CD4-positive, alpha-beta T cell (primary cell): ENCODE results near the gene CLDN20. TPM values are rescaled to one million over a fixed set of nuclear protein-coding genes. Genes with fewer than 3 reads are reported as not detected.

Experiments
- ATAC-seq: fragments of 200-7000 bp; cut with Tn5 transposase; one replicate; pipeline ENCODE4 v1.10.0; 2022; ENCODE audit warnings: mild to moderate bottlenecking; ENCODE audit not compliant: poor library complexity
- CTCF ChIA-PET: fragments of 350-600 bp; sonication (Branson Sonifier 250); formaldehyde crosslinking; loops from one replicate; lab custom pipeline; 2021; ENCODE audit warnings: antibody characterized with exemption, inconsistent platforms; lab: Charles Lee
- POLR2A ChIA-PET: fragments of 350-600 bp; sonication (Branson Sonifier 250); formaldehyde crosslinking; loops from one replicate; lab custom pipeline; 2021; ENCODE audit warnings: antibody characterized with exemption, inconsistent platforms; lab: Charles Lee
- DNase-seq, 14 experiments: peaks; one replicate each; pipeline ENCODE4 v3.0.0-alpha.2; 2013 to 2020; ENCODE audit warnings: mixed read lengths in 2 of 14
- H3K27ac ChIP-seq, 2 donors: one replicate each; pipeline versions ENCODE4 v1.5.1 to v1.7.0; 2013; ENCODE audit warnings: low read length in 2 of 2, low read depth in 1 of 2, mild to moderate bottlenecking in 1 of 2
- H3K27me3 ChIP-seq, 2 experiments: 1 replicate in 1 of 2; 2 replicates in 1 of 2; pipeline versions ENCODE4 v1.6.1 to v1.7.0; 2013; ENCODE audit warnings: low read length in 2 of 2, control low read depth in 1 of 2, mild to moderate bottlenecking in 1 of 2, moderate library complexity in 1 of 2; ENCODE audit not compliant: insufficient read depth in 2 of 2, control insufficient read depth in 1 of 2
- H3K36me3 ChIP-seq: one replicate; pipeline ENCODE4 v1.6.1; 2013; ENCODE audit warnings: low read length, control low read depth; ENCODE audit not compliant: insufficient read depth
- H3K4me1 ChIP-seq: one replicate; pipeline ENCODE4 v1.6.1; 2013; ENCODE audit warnings: low read length, control low read depth; ENCODE audit not compliant: insufficient read depth
- H3K4me3 ChIP-seq: one replicate; pipeline ENCODE4 v1.5.1; 2013; ENCODE audit warnings: mild to moderate bottlenecking, low read length, moderate library complexity
- H3K9me3 ChIP-seq, 2 experiments: 1 replicate in 1 of 2; 2 replicates in 1 of 2; pipeline versions ENCODE4 v1.6.1 to v1.7.0; 2013; ENCODE audit warnings: low read length in 2 of 2, mild to moderate bottlenecking in 2 of 2, control low read depth in 1 of 2, moderate library complexity in 1 of 2; ENCODE audit not compliant: control insufficient read depth in 1 of 2, insufficient read depth in 1 of 2
- H3K27ac Mint-ChIP-seq: one replicate; pipeline ENCODE4 v1.8.0; 2020; ENCODE audit warnings: mixed read lengths
- H3K27me3 Mint-ChIP-seq: one replicate; pipeline ENCODE4 v1.8.0; 2021; ENCODE audit warnings: mixed read lengths
- H3K36me3 Mint-ChIP-seq: one replicate; pipeline ENCODE4 v1.8.0; 2021; ENCODE audit warnings: low read depth, mixed read lengths
- H3K4me1 Mint-ChIP-seq: one replicate; pipeline ENCODE4 v1.8.0; 2021; ENCODE audit warnings: low read depth, mixed read lengths
- H3K4me3 Mint-ChIP-seq: one replicate; pipeline ENCODE4 v1.8.0; 2020; ENCODE audit warnings: mild to moderate bottlenecking, mixed read lengths
- H3K9me3 Mint-ChIP-seq: one replicate; pipeline ENCODE4 v1.8.0; 2020; ENCODE audit warnings: mixed read lengths
- intact Hi-C, 2 experiments: fragments of 100-400 bp; cut with DNase I in 1 of 2; cut with micrococcal nuclease in 1 of 2; formaldehyde crosslinking; loops; one replicate each; pipeline versions ENCODE4 v1.15.1 to v1.9.0; 2023 to 2025; cut with DNase I, micrococcal nuclease
- total RNA-seq, 174 experiments: library from RNA in 2 of 174; stranded (reverse) in 2 of 174; gene quantifications; one replicate each; pipeline ENCODE4 v1.2.3 and lab custom pipeline; 2021 to 2026
- TF ChIP-seq, protein P1 (sequence below): fragments of 200-600 bp; IDR thresholded peaks from one replicate; pipeline ENCODE4 v1.8.0; 2022; ENCODE audit warnings: antibody characterized with exemption, mild to moderate bottlenecking

CLDN20 gene
- total RNA-seq, 2 experiments from 2014 or later: not detected

DNA sequence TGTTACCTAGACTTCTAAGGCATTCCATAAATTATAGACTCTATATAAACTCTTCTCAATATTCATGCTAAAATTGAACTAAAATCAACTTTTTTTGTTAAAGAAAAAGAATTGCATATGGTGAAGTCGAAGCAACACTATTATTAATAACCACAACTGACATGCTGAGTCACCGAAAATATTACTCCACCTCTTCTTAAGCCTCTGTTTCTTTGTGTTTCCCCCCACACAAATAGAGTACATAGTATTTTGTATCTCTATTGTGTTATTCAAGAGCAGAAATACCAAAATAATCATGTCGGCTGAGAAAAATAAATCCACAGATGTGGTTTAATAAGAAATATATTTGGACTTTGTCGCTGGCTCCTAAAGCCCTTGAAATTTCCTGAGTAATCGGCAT, 26.7 kb downstream of the CLDN20 start:
- H3K36me3 Mint-ChIP-seq: peaks cover 86% of the 10 kb centered on the region
- no peaks in the 10 kb centered on the region for H3K9me3 Mint-ChIP-seq
- peaks cover 11% of the 10 kb centered on the region for H3K4me1 Mint-ChIP-seq
- CTCF ChIA-PET: interaction anchor here (0.7 kb wide), 1 partner anchor 131 kb away, joined by 4 read pairs; no protein-coding TSS in a partner anchor
- H3K4me1 ChIP-seq: no peaks in the 10 kb centered on the region
- POLR2A ChIA-PET: no interaction called here
- no peak overlapping the region for H3K27ac ChIP-seq
- DNase-seq (no peak), ATAC-seq (no peak)
- intact Hi-C loops: no loop called here
- H3K27me3 ChIP-seq: no peaks in the 10 kb centered on the region
- H3K9me3 ChIP-seq: no peaks in the 10 kb centered on the region
- H3K4me3 Mint-ChIP-seq: no peak overlapping the region
- H3K27me3 Mint-ChIP-seq: no peaks in the 10 kb centered on the region
- H3K36me3 ChIP-seq: peaks cover 35% of the 10 kb centered on the region
- H3K4me3 ChIP-seq: no peak overlapping the region
- TF ChIP-seq, protein P1, sequence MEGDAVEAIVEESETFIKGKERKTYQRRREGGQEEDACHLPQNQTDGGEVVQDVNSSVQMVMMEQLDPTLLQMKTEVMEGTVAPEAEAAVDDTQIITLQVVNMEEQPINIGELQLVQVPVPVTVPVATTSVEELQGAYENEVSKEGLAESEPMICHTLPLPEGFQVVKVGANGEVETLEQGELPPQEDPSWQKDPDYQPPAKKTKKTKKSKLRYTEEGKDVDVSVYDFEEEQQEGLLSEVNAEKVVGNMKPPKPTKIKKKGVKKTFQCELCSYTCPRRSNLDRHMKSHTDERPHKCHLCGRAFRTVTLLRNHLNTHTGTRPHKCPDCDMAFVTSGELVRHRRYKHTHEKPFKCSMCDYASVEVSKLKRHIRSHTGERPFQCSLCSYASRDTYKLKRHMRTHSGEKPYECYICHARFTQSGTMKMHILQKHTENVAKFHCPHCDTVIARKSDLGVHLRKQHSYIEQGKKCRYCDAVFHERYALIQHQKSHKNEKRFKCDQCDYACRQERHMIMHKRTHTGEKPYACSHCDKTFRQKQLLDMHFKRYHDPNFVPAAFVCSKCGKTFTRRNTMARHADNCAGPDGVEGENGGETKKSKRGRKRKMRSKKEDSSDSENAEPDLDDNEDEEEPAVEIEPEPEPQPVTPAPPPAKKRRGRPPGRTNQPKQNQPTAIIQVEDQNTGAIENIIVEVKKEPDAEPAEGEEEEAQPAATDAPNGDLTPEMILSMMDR: no peak
- no peak overlapping the region for H3K27ac Mint-ChIP-seq

DNA sequence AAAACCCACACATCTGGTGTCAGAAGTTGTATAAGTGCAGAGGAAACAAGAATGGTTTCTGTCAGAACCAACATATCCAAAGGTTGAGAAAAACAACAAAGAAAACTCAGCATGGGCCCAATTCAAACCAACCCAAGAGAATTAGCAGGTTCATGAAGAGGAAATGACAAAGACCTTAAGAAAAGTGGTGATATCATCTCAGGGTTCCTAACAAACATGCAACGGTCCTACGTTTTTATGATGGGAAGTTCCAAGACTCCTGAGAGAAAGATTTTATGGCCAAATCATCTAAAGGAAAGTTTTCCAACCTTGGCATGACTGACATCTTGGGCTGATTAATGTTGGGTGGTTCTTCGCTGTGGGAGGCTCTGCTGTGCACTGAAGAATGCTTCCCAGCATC, 27.5 kb downstream of the CLDN20 start:
- Histone ChIP-seq H3K27ac (no peak overlapping the region), H3K36me3 (peaks cover 37% of the 10 kb centered on the region), H3K4me1 (no peaks in the 10 kb centered on the region), H3K4me3 (no peak overlapping the region), H3K9me3 (no peaks in the 10 kb centered on the region), H3K27me3 (no peaks in the 10 kb centered on the region)
- intact Hi-C loops: no loop called here
- Mint-ChIP-seq H3K4me3 (no peak overlapping the region), H3K9me3 (no peaks in the 10 kb centered on the region), H3K36me3 (peaks cover 85% of the 10 kb centered on the region), H3K4me1 (peaks cover 7% of the 10 kb centered on the region), H3K27ac (no peak overlapping the region), H3K27me3 (no peaks in the 10 kb centered on the region)
- ChIA-PET CTCF (interaction anchor here (0.6 kb wide), 1 partner anchor 24 kb away, joined by 3 read pairs; no protein-coding TSS in a partner anchor), POLR2A (no interaction called here)
- ATAC-seq: no peak
- TF ChIP-seq, protein P1: no peak
- DNase-seq: no peak

DNA sequence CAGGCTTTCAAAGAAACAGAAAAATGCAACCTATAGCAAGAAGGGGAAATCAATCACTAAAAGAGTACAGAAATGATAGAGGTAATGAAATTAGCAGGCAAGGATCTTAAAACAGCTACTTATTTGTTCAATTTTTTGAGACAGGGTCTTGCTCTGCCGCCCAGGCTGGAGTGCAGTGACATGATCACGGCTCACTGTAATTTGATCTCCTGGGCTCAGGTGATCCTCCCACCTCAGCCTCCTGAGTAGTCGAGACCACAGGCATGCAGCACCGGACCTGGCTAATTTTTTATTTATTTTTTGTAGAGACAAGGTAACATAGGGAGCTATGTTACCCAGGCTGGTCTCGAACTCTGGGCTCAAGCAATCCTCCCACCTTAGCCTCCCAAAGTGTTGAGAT, 28.9 kb downstream of the CLDN20 start:
- TF ChIP-seq, protein P1: no peak
- ChIA-PET POLR2A (no interaction called here), CTCF (no interaction called here)
- H3K27ac ChIP-seq: no peak overlapping the region
- no peak overlapping the region for H3K4me3 ChIP-seq
- Mint-ChIP-seq H3K27me3 (no peaks in the 10 kb centered on the region), H3K36me3 (peaks cover 89% of the 10 kb centered on the region), H3K4me3 (no peak overlapping the region), H3K9me3 (no peaks in the 10 kb centered on the region), H3K27ac (no peak overlapping the region), H3K4me1 (no peaks in the 10 kb centered on the region)
- H3K27me3 ChIP-seq: no peaks in the 10 kb centered on the region
- intact Hi-C loops: no loop called here
- H3K36me3 ChIP-seq: peaks cover 49% of the 10 kb centered on the region
- H3K4me1 ChIP-seq: no peaks in the 10 kb centered on the region
- DNase-seq: no peak
- no peaks in the 10 kb centered on the region for H3K9me3 ChIP-seq
- no peak for ATAC-seq
